Kidney epithelial cell (primary cell): ENCODE results near the gene GALM. TPM values are rescaled to one million over a fixed set of nuclear protein-coding genes. Genes with fewer than 3 reads are reported as not detected.

ENCODE experiments used
- DNase-seq: peaks from one replicate; pipeline ENCODE4 v3.0.0-alpha.2; 2010; ENCODE audit warnings: low read depth
- H3K27me3 ChIP-seq: 2 replicates; pipeline ENCODE4 v1.6.0; 2011; ENCODE audit warnings: low read length; ENCODE audit not compliant: control insufficient read depth, insufficient read depth
- H3K36me3 ChIP-seq: 2 replicates; pipeline ENCODE4 v1.5.1; 2011; ENCODE audit warnings: low read length; ENCODE audit not compliant: control insufficient read depth, insufficient read depth
- H3K4me3 ChIP-seq: 2 replicates; pipeline ENCODE4 v1.5.1; 2011; ENCODE audit warnings: low read depth, mild to moderate bottlenecking, control low read depth, low read length
- total RNA-seq: library from RNA; depleted of rRNA; stranded (reverse); fragments of >200 nt; gene quantifications from 2 replicates; pipeline ENCODE4 v1.2.3, GENCODE V29; 2015
- TF ChIP-seq, protein P1 (sequence below): IDR thresholded peaks from 2 replicates; pipeline ENCODE4 v1.5.1; 2011; ENCODE audit warnings: mild to moderate bottlenecking, moderate library complexity, low read length, control low read depth, inconsistent platforms; ENCODE audit not compliant: insufficient read depth, poor library complexity, severe bottlenecking

GALM gene
- total RNA-seq, 1 donor from 2014 or later, result 10.1 TPM

- Histone ChIP-seq H3K4me3 (peak overlapping the region; percentile 54), H3K36me3 (no peaks in the 10 kb centered on the region), H3K27me3 (no peaks in the 10 kb centered on the region)
- TF ChIP-seq, protein P1, sequence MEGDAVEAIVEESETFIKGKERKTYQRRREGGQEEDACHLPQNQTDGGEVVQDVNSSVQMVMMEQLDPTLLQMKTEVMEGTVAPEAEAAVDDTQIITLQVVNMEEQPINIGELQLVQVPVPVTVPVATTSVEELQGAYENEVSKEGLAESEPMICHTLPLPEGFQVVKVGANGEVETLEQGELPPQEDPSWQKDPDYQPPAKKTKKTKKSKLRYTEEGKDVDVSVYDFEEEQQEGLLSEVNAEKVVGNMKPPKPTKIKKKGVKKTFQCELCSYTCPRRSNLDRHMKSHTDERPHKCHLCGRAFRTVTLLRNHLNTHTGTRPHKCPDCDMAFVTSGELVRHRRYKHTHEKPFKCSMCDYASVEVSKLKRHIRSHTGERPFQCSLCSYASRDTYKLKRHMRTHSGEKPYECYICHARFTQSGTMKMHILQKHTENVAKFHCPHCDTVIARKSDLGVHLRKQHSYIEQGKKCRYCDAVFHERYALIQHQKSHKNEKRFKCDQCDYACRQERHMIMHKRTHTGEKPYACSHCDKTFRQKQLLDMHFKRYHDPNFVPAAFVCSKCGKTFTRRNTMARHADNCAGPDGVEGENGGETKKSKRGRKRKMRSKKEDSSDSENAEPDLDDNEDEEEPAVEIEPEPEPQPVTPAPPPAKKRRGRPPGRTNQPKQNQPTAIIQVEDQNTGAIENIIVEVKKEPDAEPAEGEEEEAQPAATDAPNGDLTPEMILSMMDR, result no peak
- no peak for DNase-seq
Measured at GRCh38 chr2:38778687-38779082, 112.8 kb downstream of the GALM start.

- DNase-seq, result no peak
- Histone ChIP-seq H3K36me3 (no peaks in the 10 kb centered on the region), H3K4me3 (no peak overlapping the region), H3K27me3 (no peaks in the 10 kb centered on the region)
- TF ChIP-seq, protein P1, result no peak
Measured at GRCh38 chr2:38783586-38783985, 117.7 kb downstream of the GALM start.

Other genes with a start within 250 kb of the GALM start
- 29.7 and 39.2 TPM in 2 replicates for gene HNRNPLL, start 63.2 kb upstream of the GALM start, total RNA-seq
- 67.6 and 73.8 TPM in 2 replicates for gene SRSF7, start 85.2 kb downstream of the GALM start, total RNA-seq
- gene GEMIN6, start 112.1 kb downstream of the GALM start, total RNA-seq, result 3.7 and 7.1 TPM in 2 replicates
- 12.5 and 15.1 TPM in 2 replicates for gene DHX57, start 209.8 kb downstream of the GALM start, total RNA-seq
- 14.1 and 22.7 TPM in 2 replicates for gene MORN2, start 209.9 kb downstream of the GALM start, total RNA-seq
- 0.14 and 0.46 TPM in 2 replicates for gene ARHGEF33, start 223.8 kb downstream of the GALM start, total RNA-seq